HepG2 (cell line): ENCODE measurements around the gene TRNT1. TPM values are rescaled to one million over a fixed set of nuclear protein-coding genes. Genes with fewer than 3 reads are reported as not detected.

Experiments
- CCAR2 ChIP-seq: fragments of 200-400 bp; formaldehyde crosslinking; optimal IDR thresholded peaks from 2 replicates; pipeline ENCODE3; 2018; ENCODE audit warnings: low read depth, mild to moderate bottlenecking, low read length, moderate library complexity
- CHD2 ChIP-seq: IDR thresholded peaks from 2 replicates; pipeline ENCODE4 v1.6.1; 2011; ENCODE audit warnings: low read depth, low read length, improper control_type of control experiment
- DPF2 ChIP-seq: sonication (generic); formaldehyde crosslinking; IDR thresholded peaks from 2 replicates; pipeline ENCODE4 v1.4.0; 2020; ENCODE audit warnings: mild to moderate bottlenecking, low read depth, missing genetic modification reagents, borderline replicate concordance
- FOSL2 ChIP-seq: sonication (generic); formaldehyde crosslinking; IDR thresholded peaks from 2 replicates; pipeline ENCODE4 v1.4.0; 2020; ENCODE audit warnings: missing genetic modification reagents
- KDM6A ChIP-seq: IDR thresholded peaks from 2 replicates; pipeline ENCODE4 v1.6.1; 2016; ENCODE audit warnings: low read depth
- POGZ ChIP-seq: sonication (generic); formaldehyde crosslinking; IDR thresholded peaks from 2 replicates; pipeline ENCODE4 v1.4.0; 2020; ENCODE audit warnings: mild to moderate bottlenecking, missing genetic modification reagents
- ZBTB2 ChIP-seq: sonication (generic); formaldehyde crosslinking; IDR thresholded peaks from 2 replicates; pipeline ENCODE4 v1.8.0; 2022; ENCODE audit warnings: low read depth, missing genetic modification reagents
- polyA plus RNA-seq, 8 experiments: library from polyadenylated mRNA; depleted of rRNA in 3 of 8; stranded (reverse) in 7 of 8; unstranded in 1 of 8; fragments of >200 nt; fragmentation: Illumina TruSeq in 4 of 8; extraction: Trizol in 4 of 8; gene quantifications; 2 replicates each; pipeline versions ENCODE4 v1.2.1 to v1.2.3, GENCODE V29; 2011 to 2016; ENCODE audit warnings: low read depth in 4 of 8, missing spikeins in 1 of 8, mixed read lengths in 1 of 8; ENCODE audit not compliant: insufficient read depth in 1 of 8
- total RNA-seq, 5 experiments: library from RNA; depleted of rRNA; stranded (reverse); fragments of >200 nt; fragmentation: Illumina TruSeq; extraction: Trizol; gene quantifications; 2 replicates each; pipeline ENCODE4 v1.2.3, GENCODE V29; 2016; ENCODE audit warnings: low read depth in 1 of 5
- TF ChIP-seq, protein P1 (sequence below): sonication (generic); formaldehyde crosslinking; IDR thresholded peaks from 2 replicates; pipeline ENCODE4 v1.5.1; 2020; ENCODE audit warnings: mild to moderate bottlenecking, missing genetic modification reagents
- TF ChIP-seq, protein P2 (sequence below): sonication (generic); formaldehyde crosslinking; IDR thresholded peaks from 2 replicates; pipeline ENCODE4 v1.5.1; 2020; ENCODE audit warnings: missing genetic modification reagents, mild to moderate bottlenecking, borderline replicate concordance
- TF ChIP-seq, protein P3 (sequence below): sonication (generic); formaldehyde crosslinking; IDR thresholded peaks from 2 replicates; pipeline ENCODE4 v1.5.1; 2020; ENCODE audit warnings: mild to moderate bottlenecking, missing genetic modification reagents, borderline replicate concordance

TRNT1 gene
- total and polyA plus RNA-seq, 2 of the 13 experiments (the other 11 are each of a cell fraction or from before 2014, with no cell fraction given): 9.4 to 27.7 TPM

GRCh38 chr3:3126477-3127431 lies at the start of gene TRNT1 (continued):
- TF ChIP-seq, protein P1, sequence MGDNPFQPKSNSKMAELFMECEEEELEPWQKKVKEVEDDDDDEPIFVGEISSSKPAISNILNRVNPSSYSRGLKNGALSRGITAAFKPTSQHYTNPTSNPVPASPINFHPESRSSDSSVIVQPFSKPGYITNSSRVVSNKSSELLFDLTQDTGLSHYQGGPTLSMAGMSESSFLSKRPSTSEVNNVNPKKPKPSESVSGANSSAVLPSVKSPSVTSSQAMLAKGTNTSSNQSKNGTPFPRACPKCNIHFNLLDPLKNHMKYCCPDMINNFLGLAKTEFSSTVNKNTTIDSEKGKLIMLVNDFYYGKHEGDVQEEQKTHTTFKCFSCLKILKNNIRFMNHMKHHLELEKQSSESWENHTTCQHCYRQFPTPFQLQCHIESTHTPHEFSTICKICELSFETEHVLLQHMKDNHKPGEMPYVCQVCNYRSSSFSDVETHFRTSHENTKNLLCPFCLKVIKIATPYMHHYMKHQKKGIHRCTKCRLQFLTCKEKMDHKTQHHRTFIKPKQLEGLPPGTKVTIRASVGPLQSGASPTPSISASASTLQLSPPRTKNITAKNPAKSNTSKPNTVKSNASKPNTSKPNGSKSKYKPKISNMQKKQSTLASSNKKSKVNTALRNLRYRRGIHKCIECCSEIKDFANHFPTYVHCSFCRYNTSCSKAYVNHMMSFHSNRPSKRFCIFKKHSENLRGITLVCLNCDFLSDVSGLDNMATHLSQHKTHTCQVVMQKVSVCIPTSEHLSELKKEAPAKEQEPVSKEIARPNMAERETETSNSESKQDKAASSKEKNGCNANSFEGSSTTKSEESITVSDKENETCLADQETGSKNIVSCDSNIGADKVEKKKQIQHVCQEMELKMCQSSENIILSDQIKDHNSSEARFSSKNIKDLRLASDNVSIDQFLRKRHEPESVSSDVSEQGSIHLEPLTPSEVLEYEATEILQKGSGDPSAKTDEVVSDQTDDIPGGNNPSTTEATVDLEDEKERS (CRISPR knock-in tag): no peak
- TF ChIP-seq FOSL2 (CRISPR knock-in tag) (peak; percentile 55), CHD2 (no peak), CCAR2 (no peak), KDM6A (CRISPR knock-in tag) (no peak), POGZ (CRISPR knock-in tag) (peak; percentile 91), ZBTB2 (peak; percentile 91), DPF2 (CRISPR knock-in tag) (no peak)
- TF ChIP-seq, protein P2, sequence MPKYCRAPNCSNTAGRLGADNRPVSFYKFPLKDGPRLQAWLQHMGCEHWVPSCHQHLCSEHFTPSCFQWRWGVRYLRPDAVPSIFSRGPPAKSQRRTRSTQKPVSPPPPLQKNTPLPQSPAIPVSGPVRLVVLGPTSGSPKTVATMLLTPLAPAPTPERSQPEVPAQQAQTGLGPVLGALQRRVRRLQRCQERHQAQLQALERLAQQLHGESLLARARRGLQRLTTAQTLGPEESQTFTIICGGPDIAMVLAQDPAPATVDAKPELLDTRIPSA (CRISPR knock-in tag): peak; percentile 87; the same call in 1 of the 2 replicates
- TF ChIP-seq, protein P3, sequence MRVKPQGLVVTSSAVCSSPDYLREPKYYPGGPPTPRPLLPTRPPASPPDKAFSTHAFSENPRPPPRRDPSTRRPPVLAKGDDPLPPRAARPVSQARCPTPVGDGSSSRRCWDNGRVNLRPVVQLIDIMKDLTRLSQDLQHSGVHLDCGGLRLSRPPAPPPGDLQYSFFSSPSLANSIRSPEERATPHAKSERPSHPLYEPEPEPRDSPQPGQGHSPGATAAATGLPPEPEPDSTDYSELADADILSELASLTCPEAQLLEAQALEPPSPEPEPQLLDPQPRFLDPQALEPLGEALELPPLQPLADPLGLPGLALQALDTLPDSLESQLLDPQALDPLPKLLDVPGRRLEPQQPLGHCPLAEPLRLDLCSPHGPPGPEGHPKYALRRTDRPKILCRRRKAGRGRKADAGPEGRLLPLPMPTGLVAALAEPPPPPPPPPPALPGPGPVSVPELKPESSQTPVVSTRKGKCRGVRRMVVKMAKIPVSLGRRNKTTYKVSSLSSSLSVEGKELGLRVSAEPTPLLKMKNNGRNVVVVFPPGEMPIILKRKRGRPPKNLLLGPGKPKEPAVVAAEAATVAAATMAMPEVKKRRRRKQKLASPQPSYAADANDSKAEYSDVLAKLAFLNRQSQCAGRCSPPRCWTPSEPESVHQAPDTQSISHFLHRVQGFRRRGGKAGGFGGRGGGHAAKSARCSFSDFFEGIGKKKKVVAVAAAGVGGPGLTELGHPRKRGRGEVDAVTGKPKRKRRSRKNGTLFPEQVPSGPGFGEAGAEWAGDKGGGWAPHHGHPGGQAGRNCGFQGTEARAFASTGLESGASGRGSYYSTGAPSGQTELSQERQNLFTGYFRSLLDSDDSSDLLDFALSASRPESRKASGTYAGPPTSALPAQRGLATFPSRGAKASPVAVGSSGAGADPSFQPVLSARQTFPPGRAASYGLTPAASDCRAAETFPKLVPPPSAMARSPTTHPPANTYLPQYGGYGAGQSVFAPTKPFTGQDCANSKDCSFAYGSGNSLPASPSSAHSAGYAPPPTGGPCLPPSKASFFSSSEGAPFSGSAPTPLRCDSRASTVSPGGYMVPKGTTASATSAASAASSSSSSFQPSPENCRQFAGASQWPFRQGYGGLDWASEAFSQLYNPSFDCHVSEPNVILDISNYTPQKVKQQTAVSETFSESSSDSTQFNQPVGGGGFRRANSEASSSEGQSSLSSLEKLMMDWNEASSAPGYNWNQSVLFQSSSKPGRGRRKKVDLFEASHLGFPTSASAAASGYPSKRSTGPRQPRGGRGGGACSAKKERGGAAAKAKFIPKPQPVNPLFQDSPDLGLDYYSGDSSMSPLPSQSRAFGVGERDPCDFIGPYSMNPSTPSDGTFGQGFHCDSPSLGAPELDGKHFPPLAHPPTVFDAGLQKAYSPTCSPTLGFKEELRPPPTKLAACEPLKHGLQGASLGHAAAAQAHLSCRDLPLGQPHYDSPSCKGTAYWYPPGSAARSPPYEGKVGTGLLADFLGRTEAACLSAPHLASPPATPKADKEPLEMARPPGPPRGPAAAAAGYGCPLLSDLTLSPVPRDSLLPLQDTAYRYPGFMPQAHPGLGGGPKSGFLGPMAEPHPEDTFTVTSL (CRISPR knock-in tag): 0 out of 2 replicates have a peak, but pooled peaks have one; percentile 0
